A673 (cell line): Measurements from ENCODE around the gene TXLNG.

Experiments
- CTCF ChIP-seq: fragments of 300-800, 200-600 bp; sonication (generic); conservative IDR thresholded peaks from 2 replicates; pipeline ENCODE4 v1.5.1; 2017; ENCODE audit warnings: low read depth, mild to moderate bottlenecking, antibody characterized with exemption, low read length, moderate library complexity, mixed read lengths
- EZH2 ChIP-seq: fragments of 200-600 bp; sonication (generic); IDR thresholded peaks from 2 replicates; pipeline ENCODE4 v1.6.1; 2017; ENCODE audit warnings: borderline replicate concordance, low read depth, mild to moderate bottlenecking, mixed read lengths, antibody characterized with exemption, low read length; ENCODE audit not compliant: poor library complexity, severe bottlenecking

GRCh38 chrX:16839852-16840460 lies 53.7 kb downstream of the TXLNG start:
- no peak for TF ChIP-seq CTCF
- TF ChIP-seq EZH2: no peak
